Karpas-422 (cell line): ENCODE data around the gene ABLIM2. TPM values are rescaled to one million over a fixed set of nuclear protein-coding genes. Genes with fewer than 3 reads are reported as not detected.

Experiments used
- DNase-seq: peaks from one replicate; pipeline ENCODE4 v3.0.0-alpha.2; 2015
- H2AFZ ChIP-seq: fragments of 200-600 bp; sonication (generic); 2 replicates; pipeline ENCODE4 v1.6.1; 2014; ENCODE audit warnings: antibody characterized with exemption, low read length, mixed read lengths
- H3K27ac ChIP-seq: fragments of 200-600 bp; sonication (generic); 2 replicates; pipeline ENCODE4 v1.5.1; 2014; ENCODE audit warnings: mild to moderate bottlenecking, low read length, moderate library complexity
- H3K27me3 ChIP-seq: fragments of 200-600 bp; sonication (generic); 2 replicates; pipeline ENCODE4 v1.6.1; 2014; ENCODE audit warnings: low read length, mixed read lengths
- H3K36me3 ChIP-seq: fragments of 200-600 bp; sonication (generic); 2 replicates; pipeline ENCODE4 v1.6.1; 2014; ENCODE audit warnings: low read length, mixed read lengths; ENCODE audit not compliant: insufficient read depth
- H3K4me1 ChIP-seq: fragments of 200-600 bp; sonication (generic); 2 replicates; pipeline ENCODE4 v1.6.1; 2014; ENCODE audit warnings: mild to moderate bottlenecking, low read length, mixed read lengths
- H3K4me2 ChIP-seq: fragments of 200-600 bp; sonication (generic); 2 replicates; pipeline ENCODE4 v1.6.1; 2014; ENCODE audit warnings: low read length, low read depth, mild to moderate bottlenecking; ENCODE audit not compliant: poor library complexity, severe bottlenecking
- H3K4me3 ChIP-seq: fragments of 200-600 bp; sonication (generic); 2 replicates; pipeline ENCODE4 v1.5.1; 2014; ENCODE audit warnings: mild to moderate bottlenecking, antibody characterized with exemption, low read length, mixed read lengths
- H3K79me2 ChIP-seq: fragments of 200-600 bp; sonication (generic); 2 replicates; pipeline ENCODE4 v1.6.1; 2014; ENCODE audit warnings: mild to moderate bottlenecking, low read length, mixed read lengths
- H3K9ac ChIP-seq: fragments of 200-600 bp; sonication (generic); 2 replicates; pipeline ENCODE4 v1.6.0; 2014; ENCODE audit warnings: low read length
- H3K9me2 ChIP-seq: fragments of 200-600 bp; sonication (generic), shearing (Covaris generic); replicated peaks from 2 replicates; pipeline ENCODE4 v1.6.0; 2014; ENCODE audit warnings: mild to moderate bottlenecking, low read length, moderate library complexity; ENCODE audit not compliant: insufficient read depth
- H3K9me3 ChIP-seq: fragments of 300-700, 200-600 bp; sonication (generic); 2 replicates; pipeline ENCODE4 v1.6.1; 2014; ENCODE audit warnings: low read length, mixed read lengths
- H4K20me1 ChIP-seq: fragments of 200-600 bp; sonication (generic); 2 replicates; pipeline ENCODE4 v1.6.1; 2014; ENCODE audit warnings: mild to moderate bottlenecking, antibody characterized with exemption, low read length, low read depth; ENCODE audit not compliant: insufficient read depth
- total RNA-seq: library from RNA; depleted of rRNA; stranded (reverse); fragments of >200 nt; shearing (Covaris generic); gene quantifications from 2 replicates; pipeline ENCODE4 v1.2.3, GENCODE V29; 2014; ENCODE audit warnings: low replicate concordance

Gene ABLIM2
- total RNA-seq, 1 experiment from 2014 or later = not detected

- Histone ChIP-seq H3K36me3 (no peaks in the 10 kb centered on the region), H3K4me3 (no peak overlapping the region), H2AFZ (no peak overlapping the region), H3K27me3 (no peaks in the 10 kb centered on the region), H3K27ac (no peak overlapping the region), H3K79me2 (no peaks in the 10 kb centered on the region), H3K9me2 (no peaks in the 10 kb centered on the region), H3K4me1 (no peaks in the 10 kb centered on the region), H3K9me3 (no peaks in the 10 kb centered on the region), H3K9ac (no peak overlapping the region), H4K20me1 (no peaks in the 10 kb centered on the region), H3K4me2 (no peak overlapping the region)
- no peak for DNase-seq
These were observed 224.7 kb downstream of the ABLIM2 start for GRCh38 chr4:7933651-7934510.

- Histone ChIP-seq H3K9me2 (no peaks in the 10 kb centered on the region), H3K4me2 (no peak overlapping the region), H3K4me1 (no peaks in the 10 kb centered on the region), H3K4me3 (no peak overlapping the region), H3K36me3 (no peaks in the 10 kb centered on the region), H3K27me3 (no peaks in the 10 kb centered on the region), H4K20me1 (no peaks in the 10 kb centered on the region), H3K79me2 (no peaks in the 10 kb centered on the region), H2AFZ (no peak overlapping the region), H3K9me3 (no peaks in the 10 kb centered on the region), H3K9ac (no peak overlapping the region), H3K27ac (no peak overlapping the region)
- DNase-seq = no peak
These were observed 226.3 kb downstream of the ABLIM2 start for GRCh38 chr4:7932287-7932686.

- Histone ChIP-seq H3K79me2 (no peaks in the 10 kb centered on the region), H3K27me3 (no peaks in the 10 kb centered on the region), H3K9me2 (no peaks in the 10 kb centered on the region), H2AFZ (no peak overlapping the region), H3K27ac (no peak overlapping the region), H3K36me3 (no peaks in the 10 kb centered on the region), H3K9me3 (no peaks in the 10 kb centered on the region), H3K9ac (no peak overlapping the region), H3K4me3 (no peak overlapping the region), H3K4me1 (no peaks in the 10 kb centered on the region), H3K4me2 (no peak overlapping the region), H4K20me1 (no peaks in the 10 kb centered on the region)
- DNase-seq = no peak
These were observed 229.3 kb downstream of the ABLIM2 start for GRCh38 chr4:7929118-7929951.

- Histone ChIP-seq H3K27ac (no peak overlapping the region), H3K4me2 (no peak overlapping the region), H4K20me1 (no peaks in the 10 kb centered on the region), H3K9ac (no peak overlapping the region), H3K9me3 (no peaks in the 10 kb centered on the region), H3K9me2 (no peaks in the 10 kb centered on the region), H3K4me1 (no peaks in the 10 kb centered on the region), H3K27me3 (no peaks in the 10 kb centered on the region), H3K79me2 (no peaks in the 10 kb centered on the region), H3K36me3 (no peaks in the 10 kb centered on the region), H2AFZ (no peak overlapping the region), H3K4me3 (no peak overlapping the region)
- DNase-seq = no peak
These were observed 229.9 kb downstream of the ABLIM2 start for GRCh38 chr4:7928711-7929110.

GRCh38 chr4:7926822-7927221, 231.8 kb downstream of the ABLIM2 start:
- Histone ChIP-seq H3K9me2 (no peaks in the 10 kb centered on the region), H4K20me1 (no peaks in the 10 kb centered on the region), H2AFZ (no peak overlapping the region), H3K9me3 (no peaks in the 10 kb centered on the region), H3K4me1 (no peaks in the 10 kb centered on the region), H3K27me3 (no peaks in the 10 kb centered on the region), H3K36me3 (no peaks in the 10 kb centered on the region), H3K79me2 (no peaks in the 10 kb centered on the region), H3K4me2 (no peak overlapping the region), H3K4me3 (no peak overlapping the region), H3K27ac (no peak overlapping the region), H3K9ac (no peak overlapping the region)
- no peak for DNase-seq

- Histone ChIP-seq H3K9ac (no peak overlapping the region), H4K20me1 (no peaks in the 10 kb centered on the region), H3K9me2 (no peaks in the 10 kb centered on the region), H2AFZ (no peak overlapping the region), H3K4me1 (no peaks in the 10 kb centered on the region), H3K27ac (no peak overlapping the region), H3K4me3 (no peak overlapping the region), H3K27me3 (no peaks in the 10 kb centered on the region), H3K79me2 (no peaks in the 10 kb centered on the region), H3K36me3 (no peaks in the 10 kb centered on the region), H3K9me3 (no peaks in the 10 kb centered on the region), H3K4me2 (no peak overlapping the region)
- DNase-seq = no peak
These were observed 234.0 kb downstream of the ABLIM2 start for GRCh38 chr4:7924570-7924969.

GRCh38 chr4:7924163-7924562, 234.4 kb downstream of the ABLIM2 start:
- H3K4me1 ChIP-seq = no peaks in the 10 kb centered on the region
- no peak overlapping the region for H2AFZ ChIP-seq
- H4K20me1 ChIP-seq = no peaks in the 10 kb centered on the region
- H3K9me2 ChIP-seq = no peaks in the 10 kb centered on the region
- H3K27ac ChIP-seq = no peak overlapping the region
- no peak overlapping the region for H3K4me3 ChIP-seq
- H3K9me3 ChIP-seq = no peaks in the 10 kb centered on the region
- H3K79me2 ChIP-seq = no peaks in the 10 kb centered on the region
- no peak overlapping the region for H3K9ac ChIP-seq
- no peak overlapping the region for H3K4me2 ChIP-seq
- DNase-seq = no peak
- no peaks in the 10 kb centered on the region for H3K36me3 ChIP-seq
- H3K27me3 ChIP-seq = no peaks in the 10 kb centered on the region

GRCh38 chr4:7922466-7922865, 236.1 kb downstream of the ABLIM2 start:
- no peaks in the 10 kb centered on the region for H3K9me2 ChIP-seq
- no peaks in the 10 kb centered on the region for H3K4me1 ChIP-seq
- H3K9ac ChIP-seq = no peak overlapping the region
- no peak overlapping the region for H2AFZ ChIP-seq
- no peak overlapping the region for H3K27ac ChIP-seq
- no peak overlapping the region for H3K4me3 ChIP-seq
- H3K4me2 ChIP-seq = no peak overlapping the region
- no peaks in the 10 kb centered on the region for H3K27me3 ChIP-seq
- no peaks in the 10 kb centered on the region for H3K36me3 ChIP-seq
- H4K20me1 ChIP-seq = no peaks in the 10 kb centered on the region
- H3K79me2 ChIP-seq = no peaks in the 10 kb centered on the region
- no peaks in the 10 kb centered on the region for H3K9me3 ChIP-seq
- no peak for DNase-seq
